ENCODE data around the gene SPTBN1. TPM values are rescaled to one million over a fixed set of nuclear protein-coding genes. Genes with fewer than 3 reads are reported as not detected.

The SPTBN1 gene
- polyA plus RNA-seq, 2 of the 4 experiments (the other 2 are of a cell fraction), result 105 to 126 TPM

DNA sequence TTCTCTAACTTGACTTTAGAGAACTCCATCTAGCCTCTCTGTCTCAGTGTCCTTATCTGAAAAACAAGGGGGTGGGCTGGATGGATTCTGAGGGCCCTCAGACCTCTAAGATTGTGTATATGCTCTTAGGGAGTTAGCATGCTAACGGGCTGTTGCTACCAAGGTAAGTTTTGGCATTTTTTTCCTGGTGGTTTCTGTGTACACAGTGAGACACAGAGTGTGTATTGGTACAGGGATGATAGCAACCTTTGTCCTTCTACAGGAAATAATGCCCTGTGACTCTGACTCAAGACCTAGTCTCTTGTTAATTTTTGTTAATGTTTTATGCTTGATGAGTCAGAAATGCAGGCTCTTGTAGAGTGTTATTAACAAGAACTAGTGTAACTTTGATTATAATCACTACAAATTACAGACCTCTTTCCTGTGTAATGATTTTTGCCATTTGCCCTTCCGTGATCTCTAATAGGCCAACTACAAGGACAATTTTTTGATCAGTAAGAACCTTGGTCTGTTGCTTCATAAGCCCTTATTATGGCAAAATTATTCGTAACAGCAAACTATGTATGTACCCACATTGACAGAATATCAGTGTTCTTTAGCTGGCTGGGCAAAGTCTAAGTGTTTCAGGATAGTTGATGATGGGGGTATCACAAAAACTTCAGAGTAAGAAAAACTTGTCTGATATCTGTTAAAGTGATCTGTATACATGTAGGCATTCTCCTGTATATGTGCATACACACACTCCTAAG, 89.7 kb downstream of the SPTBN1 start (continued):
- TF ChIP-seq CEBPB (IDR thresholded peaks at IDR 0.05), result peak; percentile 10 to 62; a peak in 2 of 4 replicates
- TF ChIP-seq RAD21 (conservative IDR thresholded peaks at IDR 0.05 in 1 of 2, IDR thresholded peaks at IDR 0.05 in 1 of 2), result peak in 1 of 2 experiments; percentile 5; a peak in 2 of 5 replicates
- peak; percentile 92 for TF ChIP-seq JUNB (IDR thresholded peaks at IDR 0.05)
- TF ChIP-seq TFCP2L1 (CRISPR knock-in tag; IDR thresholded peaks at IDR 0.05), result no peak
- TF ChIP-seq ZSCAN20 (CRISPR knock-in tag; IDR thresholded peaks at IDR 0.05), result no peak

DNA sequence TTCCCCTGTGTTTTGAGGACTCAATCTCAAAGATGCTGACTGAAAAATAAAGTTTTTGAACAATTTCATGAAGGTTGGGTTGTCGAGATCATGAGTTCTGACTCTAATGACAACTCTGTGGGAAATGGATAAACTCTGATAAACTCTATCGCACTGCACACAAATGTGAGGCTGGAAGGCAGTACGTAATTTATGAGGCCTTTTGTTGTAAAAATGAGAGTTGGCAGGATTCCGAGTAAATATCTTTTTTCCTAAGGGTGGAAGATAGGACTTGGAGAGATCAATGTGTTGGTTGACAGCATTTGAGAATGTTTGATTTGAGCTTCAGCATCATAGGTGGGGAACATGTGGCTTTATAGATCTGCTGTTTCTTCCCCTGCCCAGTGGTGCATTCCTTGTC, 90.4 kb downstream of the SPTBN1 start:
- WGBS (ENCODE audit: missing lambda C conversion rate), result 63% methylated on average over 4 of the region's 4 CpGs
- peak overlapping the region; percentile 77 for H3K4me2 ChIP-seq
- POLR2A ChIA-PET, result interaction anchor here (1.1 kb wide), 1 partner anchor 12 kb away, joined by 4 read pairs; no protein-coding TSS in a partner anchor

DNA sequence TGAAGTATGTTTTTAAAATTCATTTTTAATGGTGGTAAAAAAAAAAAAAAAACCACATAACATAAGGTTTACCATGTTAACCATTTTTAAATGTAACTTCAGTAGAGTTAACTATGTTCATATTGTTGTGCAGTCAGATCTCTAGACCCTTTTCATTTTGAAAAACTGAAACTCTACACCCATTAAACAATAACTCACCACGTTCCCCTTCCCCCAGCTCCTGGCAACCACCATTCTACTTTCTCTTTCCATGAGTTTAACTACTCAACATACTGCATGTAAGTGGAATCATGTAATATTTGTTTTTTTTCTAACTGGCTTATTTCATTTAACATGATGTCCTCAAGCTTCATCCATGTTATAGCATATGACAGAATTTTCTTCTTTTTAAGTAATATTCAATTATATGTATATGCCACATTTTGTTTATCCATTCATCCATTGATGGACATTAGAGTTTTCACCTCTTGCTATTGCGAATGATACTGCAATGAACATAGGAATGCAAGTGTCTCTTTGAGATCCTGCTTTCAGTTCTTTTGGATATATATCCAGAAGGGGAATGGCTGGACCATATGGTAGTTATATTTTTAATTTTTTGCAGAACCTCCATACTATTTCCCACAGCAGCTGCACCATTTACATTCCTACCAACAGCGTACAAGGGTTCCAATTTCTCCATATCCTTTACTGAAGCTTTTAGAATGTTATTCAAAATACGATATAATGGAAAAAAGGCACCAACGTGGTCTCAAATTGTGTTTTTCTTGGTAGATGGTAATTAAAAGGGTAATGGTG, 91.0 kb downstream of the SPTBN1 start:
- no peak for DNase-seq (ENCODE audit: low read depth in 1 of 2, low spot score in 1 of 2)
- H3K9me3 ChIP-seq, result no peaks in the 10 kb centered on the region
- no peak for TF ChIP-seq HEYL (CRISPR knock-in tag; IDR thresholded peaks at IDR 0.05)
- no peak for TF ChIP-seq POLR2A (IDR thresholded peaks at IDR 0.05; ENCODE audit: low read length)
- TF ChIP-seq, protein P1, sequence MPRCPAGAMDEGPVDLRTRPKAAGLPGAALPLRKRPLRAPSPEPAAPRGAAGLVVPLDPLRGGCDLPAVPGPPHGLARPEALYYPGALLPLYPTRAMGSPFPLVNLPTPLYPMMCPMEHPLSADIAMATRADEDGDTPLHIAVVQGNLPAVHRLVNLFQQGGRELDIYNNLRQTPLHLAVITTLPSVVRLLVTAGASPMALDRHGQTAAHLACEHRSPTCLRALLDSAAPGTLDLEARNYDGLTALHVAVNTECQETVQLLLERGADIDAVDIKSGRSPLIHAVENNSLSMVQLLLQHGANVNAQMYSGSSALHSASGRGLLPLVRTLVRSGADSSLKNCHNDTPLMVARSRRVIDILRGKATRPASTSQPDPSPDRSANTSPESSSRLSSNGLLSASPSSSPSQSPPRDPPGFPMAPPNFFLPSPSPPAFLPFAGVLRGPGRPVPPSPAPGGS (IDR thresholded peaks at IDR 0.05), result no peak
- TF ChIP-seq NFE2L2 (conservative IDR thresholded peaks at IDR 0.05; ENCODE audit: low read length), result no peak
- no peak for TF ChIP-seq TP53 (CRISPR knock-in tag; IDR thresholded peaks at IDR 0.05)
- TF ChIP-seq ZFP36 (IDR thresholded peaks at IDR 0.05; ENCODE audit: borderline replicate concordance, partially characterized antibody), result no peak
- no peak for FAIRE-seq
- no peak for ATAC-seq
- 81% methylated on average over 5 of the region's 5 CpGs for WGBS (ENCODE audit: missing lambda C conversion rate)
- H3K27ac ChIP-seq, result peak overlapping the region; percentile 84 to 95
- CTCF ChIA-PET, result interaction anchor here (0.7 to 2.2 kb wide), 5 partner anchors 11 to 158 kb away, joined by 3 to 8 read pairs (median 3); no protein-coding TSS in a partner anchor
- peaks cover 63% of the 10 kb centered on the region for H3K4me1 ChIP-seq
- H3K4me2 ChIP-seq, result peak overlapping the region; percentile 77
- H3K4me3 ChIP-seq, result no peak overlapping the region
- POLR2A ChIA-PET, result interaction anchor here (1.1 kb wide), 1 partner anchor 11 kb away, joined by 4 read pairs; no protein-coding TSS in a partner anchor

More for the DNA sequence above, 90.4 kb downstream of the SPTBN1 start:
- Histone ChIP-seq H3K4me3 (no peak overlapping the region), H3K4me1 (peaks cover 63% of the 10 kb centered on the region), H3K27ac (peak overlapping the region; percentile 84 to 95), H3K9me3 (no peaks in the 10 kb centered on the region)
- CTCF ChIA-PET, result interaction anchor here (0.7 to 1.4 kb wide), 2 partner anchors 11 to 14 kb away, joined by 3 read pairs; no protein-coding TSS in a partner anchor
- FAIRE-seq (no peak), DNase-seq (ENCODE audit: low read depth in 1 of 2, low spot score in 1 of 2) (no peak), ATAC-seq (no peak)
- TF ChIP-seq EHMT2 (IDR thresholded peaks at IDR 0.05; ENCODE audit: low read depth), result no peak

DNA sequence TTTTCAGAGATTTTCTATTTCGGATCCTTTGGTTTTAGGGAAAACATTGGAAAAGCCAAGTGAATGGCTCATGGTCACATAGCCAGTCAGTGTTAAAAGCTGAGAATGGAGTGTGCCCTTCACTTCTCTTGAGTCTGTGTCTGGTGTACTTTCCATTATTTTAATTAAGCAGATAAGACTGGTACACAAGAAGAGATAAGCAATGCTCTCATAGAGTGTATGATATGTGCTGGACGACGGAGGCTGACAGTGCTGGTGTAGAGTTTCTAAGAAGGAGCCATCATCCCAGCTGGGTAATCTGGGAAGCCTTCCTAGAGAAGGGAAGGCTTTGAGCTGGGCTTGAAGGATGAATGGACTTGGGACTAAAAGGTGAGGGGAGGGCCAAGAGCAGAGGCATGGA, 93.3 kb downstream of the SPTBN1 start:
- no peak for FAIRE-seq
- POLR2A ChIA-PET, result interaction anchor here (2.3 kb wide), 1 partner anchor 9 kb away, joined by 10 read pairs; no protein-coding TSS in a partner anchor
- Histone ChIP-seq H3K4me1 (peaks cover 47% of the 10 kb centered on the region), H3K9me3 (no peaks in the 10 kb centered on the region), H3K27ac (peak overlapping the region; percentile 8 to 52; a peak in 4 of 6 replicates), H3K4me3 (no peak overlapping the region), H3K4me2 (no peak overlapping the region)
- ATAC-seq, result no peak
- 91% methylated on average over 3 of the region's 3 CpGs for WGBS (ENCODE audit: missing lambda C conversion rate)
- TF ChIP-seq BHLHE40 (IDR thresholded peaks at IDR 0.05; ENCODE audit: low read depth, low read length) (no peak), SMC3 (IDR thresholded peaks at IDR 0.05) (no peak), CBX8 (IDR thresholded peaks at IDR 0.05) (no peak), NFE2L2 (conservative IDR thresholded peaks at IDR 0.05; ENCODE audit: low read length) (no peak), JUN (IDR thresholded peaks at IDR 0.05) (no peak), CHD2 (IDR thresholded peaks at IDR 0.05; ENCODE audit: low read length, partially characterized antibody) (no peak), RCOR1 (IDR thresholded peaks at IDR 0.05; ENCODE audit: low read depth, low read length) (no peak), TFCP2L1 (CRISPR knock-in tag; IDR thresholded peaks at IDR 0.05) (no peak), MYC (IDR thresholded peaks at IDR 0.05; ENCODE audit: borderline replicate concordance, low read length) (no peak), HOXA7 (CRISPR knock-in tag; IDR thresholded peaks at IDR 0.05) (no peak), ZFP36 (IDR thresholded peaks at IDR 0.05; ENCODE audit: borderline replicate concordance, partially characterized antibody) (no peak), EP300 (IDR thresholded peaks at IDR 0.05) (no peak), NPAS2 (CRISPR knock-in tag; IDR thresholded peaks at IDR 0.05; ENCODE audit: borderline replicate concordance) (no peak)
- TF ChIP-seq, protein P2, sequence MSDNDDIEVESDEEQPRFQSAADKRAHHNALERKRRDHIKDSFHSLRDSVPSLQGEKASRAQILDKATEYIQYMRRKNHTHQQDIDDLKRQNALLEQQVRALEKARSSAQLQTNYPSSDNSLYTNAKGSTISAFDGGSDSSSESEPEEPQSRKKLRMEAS (IDR thresholded peaks at IDR 0.05), result no peak
- TF ChIP-seq, protein P1 (IDR thresholded peaks at IDR 0.05), result no peak
- no peak for DNase-seq (ENCODE audit: low read depth in 1 of 2, low spot score in 1 of 2)
- CTCF ChIA-PET, result interaction anchor here (1.5 to 2.3 kb wide), 4 partner anchors 10 to 156 kb away, joined by 3 to 16 read pairs (median 8); no protein-coding TSS in a partner anchor
